Ishikawa (cell line): ENCODE measurements around the gene CHRNA4.

Experiments
- CEBPB ChIP-seq: IDR thresholded peaks from 2 replicates; pipeline ENCODE4 v1.6.1; 2012
- CREB1 ChIP-seq: IDR thresholded peaks from 2 replicates; pipeline ENCODE4 v1.6.1; 2012; ENCODE audit warnings: low read depth
- EGR1 ChIP-seq: IDR thresholded peaks from 2 replicates; pipeline ENCODE4 v1.6.1; 2012
- EP300 ChIP-seq: IDR thresholded peaks from 2 replicates; pipeline ENCODE4 v1.6.1; 2012; ENCODE audit warnings: borderline replicate concordance
- FOXM1 ChIP-seq: IDR thresholded peaks from 2 replicates; pipeline ENCODE4 v1.6.1; 2012; ENCODE audit warnings: low read depth, borderline replicate concordance
- NFIC ChIP-seq: IDR thresholded peaks from 2 replicates; pipeline ENCODE4 v1.6.1; 2012
- RAD21 ChIP-seq: IDR thresholded peaks from 2 replicates; pipeline ENCODE4 v1.6.1; 2012; ENCODE audit warnings: low read depth
- TAF1 ChIP-seq: IDR thresholded peaks from 2 replicates; pipeline ENCODE4 v1.6.1; 2012; ENCODE audit warnings: low read depth, mild to moderate bottlenecking
- TCF12 ChIP-seq: IDR thresholded peaks from 2 replicates; pipeline ENCODE4 v1.6.1; 2012; ENCODE audit warnings: low read depth
- TEAD4 ChIP-seq: IDR thresholded peaks from 2 replicates; pipeline ENCODE4 v1.6.1; 2012
- YY1 ChIP-seq: IDR thresholded peaks from 2 replicates; pipeline ENCODE4 v1.6.1; 2012; ENCODE audit warnings: low read depth
- ZBTB7A ChIP-seq: IDR thresholded peaks from 2 replicates; pipeline ENCODE4 v1.6.1; 2012; ENCODE audit warnings: low read depth
- TF ChIP-seq, protein P1 (sequence below): IDR thresholded peaks from 2 replicates; pipeline ENCODE4 v1.6.1; 2012
- TF ChIP-seq, protein P2 (sequence below): IDR thresholded peaks from 2 replicates; pipeline ENCODE4 v1.6.1; 2012
- TF ChIP-seq, protein P3 (sequence below): IDR thresholded peaks from 2 replicates; pipeline ENCODE4 v1.6.1; 2012; ENCODE audit warnings: low read depth, mild to moderate bottlenecking

CHRNA4 gene

DNA sequence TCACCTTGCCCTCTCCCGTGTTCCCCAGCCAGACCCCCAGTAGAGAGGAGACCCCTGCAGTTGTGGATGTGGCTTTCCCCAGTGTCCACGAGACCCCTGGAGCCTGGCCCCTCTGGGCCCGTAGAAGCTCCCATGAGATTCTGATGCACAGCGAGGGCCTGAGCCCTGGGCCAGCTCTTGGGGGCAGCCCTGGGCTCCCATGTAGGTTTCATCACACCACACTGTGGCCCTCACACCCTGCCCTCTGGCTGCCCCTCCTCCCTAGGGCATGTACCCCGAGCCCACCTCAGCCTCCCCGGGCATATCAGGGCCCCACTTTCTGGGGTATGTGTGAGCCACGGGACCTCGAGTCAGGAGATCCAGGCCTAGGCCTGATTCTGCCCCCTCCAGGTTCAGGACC lies 7.0 kb upstream of the CHRNA4 start:
- TF ChIP-seq, protein P1, sequence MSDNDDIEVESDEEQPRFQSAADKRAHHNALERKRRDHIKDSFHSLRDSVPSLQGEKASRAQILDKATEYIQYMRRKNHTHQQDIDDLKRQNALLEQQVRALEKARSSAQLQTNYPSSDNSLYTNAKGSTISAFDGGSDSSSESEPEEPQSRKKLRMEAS: no peak
- TF ChIP-seq NFIC (no peak), EP300 (no peak), TEAD4 (no peak), ZBTB7A (no peak), TAF1 (no peak), EGR1 (no peak), TCF12 (no peak), CEBPB (no peak), FOXM1 (no peak)

DNA sequence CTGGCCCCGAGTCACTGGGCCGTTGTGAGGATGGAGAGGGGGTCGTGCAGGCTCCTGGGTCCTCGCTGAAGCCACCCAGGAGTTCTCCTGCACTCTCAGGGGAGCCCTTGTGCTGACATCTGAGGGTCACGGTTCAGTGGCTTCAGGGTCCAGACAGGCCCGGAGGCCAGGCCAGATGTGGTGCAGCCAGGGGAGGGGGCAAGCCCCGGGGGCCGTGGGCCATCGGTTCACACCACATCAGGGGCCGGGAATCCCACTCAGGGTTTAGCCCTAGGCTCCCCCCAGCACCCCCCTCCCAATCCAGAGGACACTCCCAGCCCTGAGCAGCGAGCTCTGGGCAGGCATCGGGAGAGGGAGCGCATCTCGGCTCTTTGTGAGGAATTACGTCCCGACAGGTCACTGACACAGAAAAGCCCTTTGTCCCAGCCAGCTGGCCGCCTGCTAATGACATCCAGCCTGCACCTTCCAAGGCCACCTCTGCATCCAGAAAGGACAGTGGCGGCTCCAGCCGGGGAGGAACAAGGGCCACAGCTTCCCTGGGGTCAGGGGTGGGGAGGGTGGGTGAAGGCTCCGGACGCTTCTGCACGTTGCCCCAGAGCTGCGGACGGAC lies 6.4 kb upstream of the CHRNA4 start:
- TF ChIP-seq, protein P2, sequence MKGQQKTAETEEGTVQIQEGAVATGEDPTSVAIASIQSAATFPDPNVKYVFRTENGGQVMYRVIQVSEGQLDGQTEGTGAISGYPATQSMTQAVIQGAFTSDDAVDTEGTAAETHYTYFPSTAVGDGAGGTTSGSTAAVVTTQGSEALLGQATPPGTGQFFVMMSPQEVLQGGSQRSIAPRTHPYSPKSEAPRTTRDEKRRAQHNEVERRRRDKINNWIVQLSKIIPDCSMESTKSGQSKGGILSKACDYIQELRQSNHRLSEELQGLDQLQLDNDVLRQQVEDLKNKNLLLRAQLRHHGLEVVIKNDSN: no peak
- no peak for TF ChIP-seq CREB1
- no peak for TF ChIP-seq ZBTB7A
- TF ChIP-seq, protein P3, sequence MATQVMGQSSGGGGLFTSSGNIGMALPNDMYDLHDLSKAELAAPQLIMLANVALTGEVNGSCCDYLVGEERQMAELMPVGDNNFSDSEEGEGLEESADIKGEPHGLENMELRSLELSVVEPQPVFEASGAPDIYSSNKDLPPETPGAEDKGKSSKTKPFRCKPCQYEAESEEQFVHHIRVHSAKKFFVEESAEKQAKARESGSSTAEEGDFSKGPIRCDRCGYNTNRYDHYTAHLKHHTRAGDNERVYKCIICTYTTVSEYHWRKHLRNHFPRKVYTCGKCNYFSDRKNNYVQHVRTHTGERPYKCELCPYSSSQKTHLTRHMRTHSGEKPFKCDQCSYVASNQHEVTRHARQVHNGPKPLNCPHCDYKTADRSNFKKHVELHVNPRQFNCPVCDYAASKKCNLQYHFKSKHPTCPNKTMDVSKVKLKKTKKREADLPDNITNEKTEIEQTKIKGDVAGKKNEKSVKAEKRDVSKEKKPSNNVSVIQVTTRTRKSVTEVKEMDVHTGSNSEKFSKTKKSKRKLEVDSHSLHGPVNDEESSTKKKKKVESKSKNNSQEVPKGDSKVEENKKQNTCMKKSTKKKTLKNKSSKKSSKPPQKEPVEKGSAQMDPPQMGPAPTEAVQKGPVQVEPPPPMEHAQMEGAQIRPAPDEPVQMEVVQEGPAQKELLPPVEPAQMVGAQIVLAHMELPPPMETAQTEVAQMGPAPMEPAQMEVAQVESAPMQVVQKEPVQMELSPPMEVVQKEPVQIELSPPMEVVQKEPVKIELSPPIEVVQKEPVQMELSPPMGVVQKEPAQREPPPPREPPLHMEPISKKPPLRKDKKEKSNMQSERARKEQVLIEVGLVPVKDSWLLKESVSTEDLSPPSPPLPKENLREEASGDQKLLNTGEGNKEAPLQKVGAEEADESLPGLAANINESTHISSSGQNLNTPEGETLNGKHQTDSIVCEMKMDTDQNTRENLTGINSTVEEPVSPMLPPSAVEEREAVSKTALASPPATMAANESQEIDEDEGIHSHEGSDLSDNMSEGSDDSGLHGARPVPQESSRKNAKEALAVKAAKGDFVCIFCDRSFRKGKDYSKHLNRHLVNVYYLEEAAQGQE: no peak
- TF ChIP-seq TCF12: no peak
- TF ChIP-seq, protein P1: no peak
- no peak for TF ChIP-seq FOXM1
- TF ChIP-seq RAD21: no peak
- TF ChIP-seq EGR1: no peak
- TF ChIP-seq YY1: no peak
- no peak for TF ChIP-seq CEBPB
- no peak for TF ChIP-seq NFIC
- TF ChIP-seq TAF1: no peak
- TF ChIP-seq TEAD4: no peak
- no peak for TF ChIP-seq EP300

DNA sequence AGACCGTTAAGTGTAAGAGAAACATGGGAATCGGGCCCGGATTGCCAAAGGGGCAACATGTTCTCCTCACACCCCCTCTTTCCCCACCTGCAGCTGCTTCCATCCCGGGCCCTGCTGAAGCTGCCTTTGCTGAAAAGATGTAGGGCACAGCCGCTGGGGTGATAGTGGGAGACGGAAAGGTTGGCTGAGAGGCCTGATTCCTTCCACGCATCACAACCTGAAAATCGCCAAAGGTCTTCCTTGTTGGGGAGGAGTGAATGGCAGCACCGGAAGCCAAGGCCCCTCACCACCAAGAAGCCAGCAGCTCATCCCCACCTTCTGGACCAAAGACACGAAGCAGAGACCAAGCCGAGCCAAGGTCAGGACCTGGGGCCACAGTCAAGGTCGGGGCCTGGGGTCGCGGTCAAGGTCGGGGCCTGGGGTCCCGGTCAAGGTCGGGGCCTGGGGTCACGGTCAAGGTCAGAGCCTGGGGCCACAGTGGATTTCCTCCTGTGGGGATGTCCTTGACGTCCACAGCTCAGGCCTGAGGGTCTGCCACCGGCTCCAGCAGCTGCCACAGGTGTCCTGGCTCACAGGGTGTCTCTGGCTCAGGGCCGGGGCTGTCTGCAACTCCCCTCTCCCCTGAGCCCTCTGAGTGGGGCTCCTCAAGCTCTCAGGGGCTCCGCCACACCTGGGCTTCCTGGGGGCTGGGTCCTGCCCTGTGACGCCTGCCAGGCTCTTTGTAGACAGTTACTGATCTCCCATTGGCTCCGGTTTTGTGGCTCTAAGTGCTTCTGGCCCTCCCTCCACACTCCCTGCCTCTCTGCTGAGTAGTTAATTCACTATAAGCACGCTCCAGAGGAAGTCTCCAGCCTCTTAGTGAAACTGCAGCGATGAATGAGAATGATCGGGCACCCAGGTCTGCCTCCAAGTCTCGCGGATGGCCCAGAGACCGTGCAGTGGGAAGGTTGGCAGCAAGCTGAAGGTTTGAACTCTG lies 5.5 kb upstream of the CHRNA4 start:
- TF ChIP-seq CREB1 (no peak), EP300 (no peak), TAF1 (no peak), NFIC (no peak), FOXM1 (no peak), EGR1 (no peak), TCF12 (no peak), RAD21 (no peak), ZBTB7A (no peak), YY1 (no peak), CEBPB (no peak), TEAD4 (no peak)
- TF ChIP-seq, protein P3: no peak
- TF ChIP-seq, protein P1: no peak
- TF ChIP-seq, protein P2: no peak

DNA sequence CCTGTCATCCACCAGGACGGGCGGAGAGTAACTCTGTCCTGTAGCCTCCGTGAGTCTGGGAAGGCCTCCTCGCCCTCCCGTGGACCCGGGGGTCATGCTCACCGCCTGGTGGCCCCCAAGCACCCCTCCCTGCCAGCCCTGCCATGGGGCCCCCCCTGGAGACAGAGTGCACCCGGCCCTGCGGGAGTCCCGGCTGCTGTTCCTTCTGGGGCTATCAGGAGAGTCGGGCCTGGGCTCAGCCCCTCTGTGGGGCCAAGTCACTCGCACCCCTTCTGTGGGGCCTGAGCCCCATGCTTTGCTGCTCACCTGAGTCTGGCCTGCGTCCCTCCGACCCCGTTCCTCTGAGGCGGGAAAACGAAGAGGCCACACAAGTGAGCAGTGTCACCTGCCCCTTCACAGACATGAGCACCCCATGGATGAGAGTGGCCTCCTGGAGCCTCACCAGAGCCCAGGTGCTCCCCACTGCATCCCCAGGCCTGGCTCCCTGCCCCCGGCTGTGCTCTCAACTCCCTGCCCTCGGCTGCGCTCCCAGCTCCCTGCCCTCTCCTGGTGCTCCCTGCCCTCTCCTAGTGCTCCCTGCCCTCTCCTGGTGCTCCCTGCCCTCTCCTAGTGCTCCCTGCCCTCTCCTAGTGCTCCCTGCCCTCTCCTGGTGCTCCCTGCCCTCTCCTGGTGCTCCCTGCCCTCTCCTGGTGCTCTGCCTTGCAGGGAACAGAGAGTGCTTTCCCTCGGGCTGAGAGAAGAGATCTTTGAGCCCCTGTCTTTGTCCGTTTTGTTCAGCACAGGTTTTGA lies 4.6 kb upstream of the CHRNA4 start:
- TF ChIP-seq TCF12: no peak
- no peak for TF ChIP-seq EP300
- TF ChIP-seq, protein P1: no peak
- TF ChIP-seq ZBTB7A: no peak
- no peak for TF ChIP-seq CREB1
- TF ChIP-seq, protein P2: no peak
